PC-9 (cell line): ENCODE data around the gene SLC35D1. TPM values are rescaled to one million over a fixed set of nuclear protein-coding genes. Genes with fewer than 3 reads are reported as not detected.
"Not testable (repeated sequence)": the region's sequence is repeated elsewhere in the genome, so short reads cannot be mapped to it uniquely, and the experiment has no call there.

Source experiments
- BruUV-seq: library from RNA; stranded (reverse); fragments of 400-500 nt; replicated peaks from 2 replicates; lab custom pipeline; 2021; lab: Mats Ljungman, UMichigan
- CTCF ChIA-PET: fragments of 300-600 bp; sonication (Branson Sonifier 250); formaldehyde crosslinking; loops from one replicate; lab custom pipeline; 2022; ENCODE audit warnings: antibody characterized with exemption; lab: Charles Lee
- POLR2A ChIA-PET: fragments of 300-600 bp; sonication (Branson Sonifier 250); formaldehyde crosslinking; loops from one replicate; lab custom pipeline; 2022; ENCODE audit warnings: antibody characterized with exemption; ENCODE audit not compliant: unreplicated experiment; lab: Charles Lee
- DNase-seq, 2 experiments: peaks; one replicate each; pipeline versions ENCODE4 v3.0.0 to v3.0.0-alpha.2; 2015 to 2022; ENCODE audit warnings: mixed read lengths in 1 of 2
- H2AFZ ChIP-seq: fragments of 200-600 bp; sonication (generic); 2 replicates; pipeline ENCODE4 v1.8.1; 2017; ENCODE audit warnings: antibody characterized with exemption
- H3F3A ChIP-seq: fragments of 200-600 bp; sonication (generic); 2 replicates; pipeline ENCODE4 v1.8.1; 2017; ENCODE audit warnings: antibody characterized with exemption, mild to moderate bottlenecking, low read depth; ENCODE audit not compliant: insufficient read depth
- H3K27ac ChIP-seq: fragments of 200-600 bp; sonication (generic); 2 replicates; pipeline ENCODE4 v1.6.1; 2016; ENCODE audit warnings: mixed run types
- H3K27me3 ChIP-seq: fragments of 200-600 bp; sonication (generic); 2 replicates; pipeline ENCODE4 v1.6.1; 2016; ENCODE audit warnings: low read depth, mixed run types; ENCODE audit not compliant: insufficient read depth
- H3K36me3 ChIP-seq: fragments of 200-600 bp; sonication (generic); 2 replicates; pipeline ENCODE4 v1.6.1; 2016; ENCODE audit warnings: low read depth, mixed run types
- H3K4me1 ChIP-seq: fragments of 200-600 bp; sonication (generic); replicated peaks from 2 replicates; pipeline ENCODE4 v1.6.1; 2016; ENCODE audit warnings: mixed run types; ENCODE audit not compliant: insufficient read depth
- H3K4me2 ChIP-seq: fragments of 200-600 bp; sonication (generic); 2 replicates; pipeline ENCODE4 v1.6.1; 2017; ENCODE audit warnings: mixed run types
- H3K4me3 ChIP-seq: fragments of 200-600 bp; sonication (generic); 2 replicates; pipeline ENCODE4 v1.6.1; 2016; ENCODE audit warnings: mixed run types
- H3K79me2 ChIP-seq: fragments of 200-600 bp; sonication (generic); 2 replicates; pipeline ENCODE4 v1.6.1; 2017; ENCODE audit warnings: low read depth, mixed run types
- H3K9me2 ChIP-seq: fragments of 200-600 bp; sonication (generic); 2 replicates; pipeline ENCODE4 v1.8.1; 2017; ENCODE audit warnings: mild to moderate bottlenecking; ENCODE audit not compliant: insufficient read depth
- H3K9me3 ChIP-seq: fragments of 200-600 bp; sonication (generic); 2 replicates; pipeline ENCODE4 v1.8.1; 2016; ENCODE audit warnings: low read depth; ENCODE audit not compliant: insufficient read depth
- H4K20me1 ChIP-seq: fragments of 200-600 bp; sonication (generic); 2 replicates; pipeline ENCODE4 v1.8.1; 2017; ENCODE audit not compliant: insufficient read depth
- EZH2 ChIP-seq: fragments of 200-600 bp; sonication (generic); IDR thresholded peaks from 2 replicates; pipeline ENCODE4 v1.8.0; 2017; ENCODE audit warnings: antibody characterized with exemption, low read depth
- intact Hi-C: fragments of 100-400 bp; cut with micrococcal nuclease; formaldehyde crosslinking; loops from one replicate; pipeline ENCODE4 v1.10.0; 2022; ENCODE audit not compliant: unreplicated experiment
- total RNA-seq: library from RNA; stranded (reverse); gene quantifications from 2 replicates; pipeline ENCODE4 v1.2.3, GENCODE V29; 2021
- TF ChIP-seq, protein P1 (sequence below): fragments of 200-600 bp; sonication (generic); conservative IDR thresholded peaks from 2 replicates; pipeline ENCODE4 v1.6.1; 2017; ENCODE audit warnings: mixed run types, antibody characterized with exemption, mild to moderate bottlenecking, moderate library complexity

The SLC35D1 gene
- total RNA-seq, 1 experiment from 2014 or later: 2.6 TPM

DNA sequence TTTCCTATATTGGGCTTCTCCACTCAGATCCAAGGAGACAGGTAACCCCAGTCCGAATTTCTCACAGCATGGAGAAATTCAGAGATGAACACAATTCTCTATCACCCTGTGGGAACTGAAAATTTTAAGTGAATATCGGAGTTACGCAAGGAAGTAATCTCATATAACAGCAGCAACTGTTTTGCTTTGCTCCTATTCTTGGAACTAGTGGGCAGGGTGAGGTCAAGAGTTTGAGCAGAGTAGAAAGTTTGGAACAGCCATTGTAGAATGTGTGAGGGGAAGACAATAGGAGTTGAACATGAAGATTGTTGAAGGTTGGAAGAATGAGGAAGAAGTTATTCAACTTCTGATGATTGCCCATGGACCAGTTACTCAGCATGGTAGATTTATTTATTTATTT, 24.3 kb upstream of the SLC35D1 start:
- no TSS peak for BruUV-seq
- Histone ChIP-seq H3K27ac (no peak overlapping the region), H3K9me2 (no peaks in the 10 kb centered on the region), H3K79me2 (no peaks in the 10 kb centered on the region), H3K27me3 (no peaks in the 10 kb centered on the region), H3F3A (no peaks in the 10 kb centered on the region), H4K20me1 (no peaks in the 10 kb centered on the region), H3K36me3 (no peaks in the 10 kb centered on the region), H3K4me1 (no peaks in the 10 kb centered on the region), H3K4me3 (no peak overlapping the region), H3K9me3 (no peaks in the 10 kb centered on the region), H2AFZ (no peak overlapping the region), H3K4me2 (no peak overlapping the region)
- ChIA-PET POLR2A (no interaction called here), CTCF (no interaction called here)
- no peak for TF ChIP-seq EZH2
- TF ChIP-seq, protein P1, sequence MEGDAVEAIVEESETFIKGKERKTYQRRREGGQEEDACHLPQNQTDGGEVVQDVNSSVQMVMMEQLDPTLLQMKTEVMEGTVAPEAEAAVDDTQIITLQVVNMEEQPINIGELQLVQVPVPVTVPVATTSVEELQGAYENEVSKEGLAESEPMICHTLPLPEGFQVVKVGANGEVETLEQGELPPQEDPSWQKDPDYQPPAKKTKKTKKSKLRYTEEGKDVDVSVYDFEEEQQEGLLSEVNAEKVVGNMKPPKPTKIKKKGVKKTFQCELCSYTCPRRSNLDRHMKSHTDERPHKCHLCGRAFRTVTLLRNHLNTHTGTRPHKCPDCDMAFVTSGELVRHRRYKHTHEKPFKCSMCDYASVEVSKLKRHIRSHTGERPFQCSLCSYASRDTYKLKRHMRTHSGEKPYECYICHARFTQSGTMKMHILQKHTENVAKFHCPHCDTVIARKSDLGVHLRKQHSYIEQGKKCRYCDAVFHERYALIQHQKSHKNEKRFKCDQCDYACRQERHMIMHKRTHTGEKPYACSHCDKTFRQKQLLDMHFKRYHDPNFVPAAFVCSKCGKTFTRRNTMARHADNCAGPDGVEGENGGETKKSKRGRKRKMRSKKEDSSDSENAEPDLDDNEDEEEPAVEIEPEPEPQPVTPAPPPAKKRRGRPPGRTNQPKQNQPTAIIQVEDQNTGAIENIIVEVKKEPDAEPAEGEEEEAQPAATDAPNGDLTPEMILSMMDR: no peak
- DNase-seq: no peak
- intact Hi-C loops: no loop called here

GRCh38 chr1:67077593-67077992, 23.6 kb upstream of the SLC35D1 start:
- TF ChIP-seq, protein P1: no peak
- TF ChIP-seq EZH2: no peak
- no peaks in the 10 kb centered on the region for H3K27me3 ChIP-seq
- intact Hi-C loops: no loop called here
- BruUV-seq: no TSS peak
- H3K27ac ChIP-seq: no peak overlapping the region
- H3K4me1 ChIP-seq: no peaks in the 10 kb centered on the region
- ChIA-PET POLR2A (no interaction called here), CTCF (no interaction called here)
- DNase-seq: no peak
- H3K79me2 ChIP-seq: no peaks in the 10 kb centered on the region
- H3K9me3 ChIP-seq: no peaks in the 10 kb centered on the region
- H3K4me2 ChIP-seq: no peak overlapping the region
- no peaks in the 10 kb centered on the region for H3F3A ChIP-seq
- H3K36me3 ChIP-seq: no peaks in the 10 kb centered on the region
- no peaks in the 10 kb centered on the region for H3K9me2 ChIP-seq
- H3K4me3 ChIP-seq: no peak overlapping the region
- no peak overlapping the region for H2AFZ ChIP-seq
- H4K20me1 ChIP-seq: no peaks in the 10 kb centered on the region

DNA sequence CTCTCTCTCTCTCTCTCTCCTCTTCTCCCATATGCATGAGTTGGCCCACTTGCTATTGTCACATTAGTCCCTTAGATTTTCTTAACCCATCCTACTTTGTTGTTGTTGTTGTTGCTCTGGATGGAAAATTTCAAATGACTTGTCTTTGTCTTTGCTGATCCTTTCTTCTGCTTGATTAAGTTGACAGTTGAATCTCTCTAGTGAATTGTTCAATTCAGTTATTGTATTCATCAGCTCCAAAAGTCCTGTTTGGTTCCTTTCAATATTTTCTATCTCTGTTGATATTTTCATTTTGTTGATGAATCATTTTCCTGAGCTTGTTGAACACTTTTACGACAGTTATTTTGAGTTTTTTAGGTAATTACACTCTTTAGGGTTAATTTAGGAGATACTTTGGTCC, 18.8 kb upstream of the SLC35D1 start:
- Histone ChIP-seq H3K79me2 (no peaks in the 10 kb centered on the region), H3K4me1 (no peaks in the 10 kb centered on the region), H3F3A (no peaks in the 10 kb centered on the region), H3K9me3 (0 out of 2 replicates have a peak, but pooled peaks cover 3% of the 10 kb centered on the region), H3K27ac (no peak overlapping the region), H4K20me1 (no peaks in the 10 kb centered on the region), H3K27me3 (no peaks in the 10 kb centered on the region), H2AFZ (no peak overlapping the region), H3K36me3 (no peaks in the 10 kb centered on the region), H3K9me2 (no peaks in the 10 kb centered on the region), H3K4me2 (no peak overlapping the region), H3K4me3 (no peak overlapping the region)
- TF ChIP-seq, protein P1: no peak
- TF ChIP-seq EZH2: no peak
- CTCF ChIA-PET: no interaction called here
- intact Hi-C loops: no loop called here
- no peak for DNase-seq
- BruUV-seq: no TSS peak
- POLR2A ChIA-PET: interaction anchor here (0.7 kb wide), 1 partner anchor 192 kb away, joined by 5 read pairs; no protein-coding TSS in a partner anchor

DNA sequence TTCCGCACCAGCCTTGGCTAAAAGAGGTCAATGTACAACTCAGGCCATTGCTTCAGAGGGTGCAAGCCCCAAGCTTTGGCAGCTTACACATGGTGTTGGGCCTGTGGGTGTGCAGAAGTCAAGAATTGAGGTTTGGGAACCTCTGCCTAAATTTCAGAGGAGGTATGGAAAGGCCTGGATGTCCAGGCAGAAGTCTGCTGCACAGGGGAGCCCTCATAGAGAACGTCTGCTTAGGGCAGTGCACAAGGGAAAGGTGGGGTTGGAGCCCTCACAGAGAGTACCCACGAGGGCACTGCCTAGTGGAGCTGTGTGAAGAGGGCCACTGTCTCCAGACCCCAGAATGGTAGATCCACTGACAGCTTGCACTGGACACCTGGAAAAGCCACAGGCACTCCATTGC, 13.7 kb upstream of the SLC35D1 start:
- BruUV-seq, H3K4me3 ChIP-seq, H4K20me1 ChIP-seq, H3K27me3 ChIP-seq, H3K4me2 ChIP-seq, H3F3A ChIP-seq, intact Hi-C loops, H3K9me3 ChIP-seq, DNase-seq, H3K36me3 ChIP-seq, H2AFZ ChIP-seq, H3K27ac ChIP-seq, H3K9me2 ChIP-seq, H3K79me2 ChIP-seq, POLR2A ChIA-PET, CTCF ChIA-PET, H3K4me1 ChIP-seq: not testable (repeated sequence)
